Small intestine (tissue), 7 donors: Measurements from ENCODE around the gene GOSR1. TPM values are rescaled to one million over a fixed set of nuclear protein-coding genes. Genes with fewer than 3 reads are reported as not detected.
"Not testable (repeated sequence)": the region's sequence is repeated elsewhere in the genome, so short reads cannot be mapped to it uniquely, and the experiment has no call there.

Source experiments
- DNase-seq, 2 donors: peaks; one replicate each; pipeline versions ENCODE4 v3.0.0 to v3.0.0-alpha.2; 2013
- FAIRE-seq: peaks from 2 replicates; lab custom pipeline; 2012; peaks lifted over from hg19 to GRCh38; lab: Jason Lieb, UNC
- H3K27ac ChIP-seq, 3 donors: one replicate each; pipeline ENCODE4 v1.5.1; 2013; ENCODE audit warnings: low read length in 2 of 3, mild to moderate bottlenecking in 2 of 3, control low read depth in 1 of 3, inconsistent platforms in 1 of 3, low read depth in 1 of 3, moderate library complexity in 1 of 3
- H3K27me3 ChIP-seq, 3 donors: one replicate each; pipeline ENCODE4 v1.6.1; 2013; ENCODE audit warnings: low read length in 3 of 3, inconsistent platforms in 1 of 3; ENCODE audit not compliant: control insufficient read depth in 3 of 3, insufficient read depth in 3 of 3
- H3K36me3 ChIP-seq, 3 donors: one replicate each; pipeline ENCODE4 v1.6.1; 2013; ENCODE audit warnings: low read length in 3 of 3, inconsistent platforms in 1 of 3, low read depth in 1 of 3, mild to moderate bottlenecking in 1 of 3, moderate library complexity in 1 of 3; ENCODE audit not compliant: control insufficient read depth in 3 of 3, insufficient read depth in 2 of 3
- H3K4me1 ChIP-seq, 3 donors: one replicate each; pipeline ENCODE4 v1.6.1; 2013; ENCODE audit warnings: low read length in 2 of 3, inconsistent platforms in 1 of 3, low read depth in 1 of 3, mild to moderate bottlenecking in 1 of 3, moderate library complexity in 1 of 3; ENCODE audit not compliant: control insufficient read depth in 3 of 3, insufficient read depth in 2 of 3
- H3K4me3 ChIP-seq, 3 donors: one replicate each; pipeline ENCODE4 v1.5.1; 2013; ENCODE audit warnings: low read length in 3 of 3, control low read depth in 1 of 3, inconsistent platforms in 1 of 3, low read depth in 1 of 3, mild to moderate bottlenecking in 1 of 3, moderate library complexity in 1 of 3
- H3K9me3 ChIP-seq, 2 donors: one replicate each; pipeline ENCODE4 v1.6.1; 2013; ENCODE audit warnings: low read depth in 1 of 2, low read length in 1 of 2; ENCODE audit not compliant: control insufficient read depth in 2 of 2, insufficient read depth in 1 of 2
- WGBS, 3 donors: extraction: QIAGEN DNeasy Blood & Tissue Kit; methylation state at CpG; one replicate each; pipeline ENCODE4 v1.1.7; 2013; 5-methylcytosine and 5-hydroxymethylcytosine counted together
- polyA plus RNA-seq, 4 donors: library from polyadenylated mRNA; stranded (reverse) in 3 of 4; unstranded in 1 of 4; fragments of 200-250 nt in 3 of 4; fragments of 120-200 nt in 1 of 4; gene quantifications; one replicate each; pipeline versions ENCODE4 v1.2.1 to v1.2.3, GENCODE V29; 2013
- donor health status: healthy with polysubstance abuse.
- donor health status: control.
- donor health status: control.
- donor health status: Bipolar disorder and iron deficiency.
- donor health status: healthy.

Gene GOSR1
- polyA plus RNA-seq, 4 donors: 13.2 to 47.5 (median 18.6) TPM

- H3K27ac ChIP-seq, H3K27me3 ChIP-seq, H3K36me3 ChIP-seq, FAIRE-seq, DNase-seq, H3K9me3 ChIP-seq, H3K4me3 ChIP-seq, H3K4me1 ChIP-seq: not testable (repeated sequence)
- 82 to 95% (median 89%) methylated on average over 10 to 16 of the region's 16 CpGs for WGBS, 3 donors
Measured at GRCh38 chr17:30536846-30537245, 59.6 kb downstream of the GOSR1 start.

- not testable (repeated sequence) for H3K9me3 ChIP-seq, H3K27me3 ChIP-seq, H3K4me1 ChIP-seq, H3K4me3 ChIP-seq, FAIRE-seq, H3K27ac ChIP-seq, DNase-seq, H3K36me3 ChIP-seq
- WGBS, 3 donors: 81 to 88% (median 83%) methylated on average over 1 of the region's 1 CpG
Measured at GRCh38 chr17:30537667-30538066, 60.5 kb downstream of the GOSR1 start.

GRCh38 chr17:30541802-30542201, 64.6 kb downstream of the GOSR1 start:
- no peak for DNase-seq
- Histone ChIP-seq H3K27me3 (no peaks in the 10 kb centered on the region), H3K4me3 (no peak overlapping the region), H3K36me3 (no peaks in the 10 kb centered on the region), H3K9me3 (no peaks in the 10 kb centered on the region), H3K27ac (no peak overlapping the region), H3K4me1 (no peaks in the 10 kb centered on the region)
- 86 to 95% (median 89%) methylated on average over 8 of the region's 8 CpGs for WGBS, 3 donors
- FAIRE-seq: no peak

- Histone ChIP-seq H3K4me3 (no peak overlapping the region), H3K9me3 (no peaks in the 10 kb centered on the region), H3K27me3 (no peaks in the 10 kb centered on the region), H3K4me1 (no peaks in the 10 kb centered on the region), H3K27ac (no peak overlapping the region), H3K36me3 (no peaks in the 10 kb centered on the region)
- 50 to 53% (median 52%) methylated on average over 2 of the region's 2 CpGs for WGBS, 3 donors
- FAIRE-seq (no peak), DNase-seq (no peak)
Measured at GRCh38 chr17:30543456-30543855, 66.2 kb downstream of the GOSR1 start.

GRCh38 chr17:30545024-30545423, 67.8 kb downstream of the GOSR1 start:
- Histone ChIP-seq H3K9me3 (no peaks in the 10 kb centered on the region), H3K36me3 (no peaks in the 10 kb centered on the region), H3K27ac (no peak overlapping the region), H3K4me3 (no peak overlapping the region), H3K4me1 (no peaks in the 10 kb centered on the region), H3K27me3 (no peaks in the 10 kb centered on the region)
- no peak for FAIRE-seq
- WGBS, 3 donors: 84 to 98% (median 91%) methylated on average over 2 of the region's 2 CpGs
- DNase-seq: no peak

- FAIRE-seq (no peak), DNase-seq (no peak)
- Histone ChIP-seq H3K27ac (no peak overlapping the region), H3K27me3 (no peaks in the 10 kb centered on the region), H3K36me3 (no peaks in the 10 kb centered on the region), H3K9me3 (no peaks in the 10 kb centered on the region), H3K4me1 (no peaks in the 10 kb centered on the region), H3K4me3 (no peak overlapping the region)
- WGBS, 3 donors: 85 to 94% (median 89%) methylated on average over 15 of the region's 15 CpGs
Measured at GRCh38 chr17:30547778-30548573, 70.8 kb downstream of the GOSR1 start.

GRCh38 chr17:30549181-30549580, 72.0 kb downstream of the GOSR1 start:
- not testable (repeated sequence) for H3K9me3 ChIP-seq, H3K4me1 ChIP-seq, DNase-seq, H3K4me3 ChIP-seq, FAIRE-seq, H3K27me3 ChIP-seq, H3K36me3 ChIP-seq, H3K27ac ChIP-seq
- 94 to 95% (median 95%) methylated on average over 4 of the region's 4 CpGs for WGBS, 3 donors

- Histone ChIP-seq H3K9me3 (no peaks in the 10 kb centered on the region), H3K4me1 (no peaks in the 10 kb centered on the region), H3K36me3 (no peaks in the 10 kb centered on the region), H3K4me3 (no peak overlapping the region), H3K27me3 (no peaks in the 10 kb centered on the region), H3K27ac (no peak overlapping the region)
- 86 to 88% (median 88%) methylated on average over 15 of the region's 15 CpGs for WGBS, 3 donors
- no peak for DNase-seq
- FAIRE-seq: no peak
Measured at GRCh38 chr17:30549864-30550511, 72.8 kb downstream of the GOSR1 start.
